HG03039 (cell line): Measurements from ENCODE around the gene ING5.

Experiments
- ATAC-seq: cut with Tn5 transposase; IDR thresholded peaks from one replicate; pipeline ENCODE4 v1.9.1; 2021; ENCODE audit warnings: mild to moderate bottlenecking, moderate library complexity; ENCODE audit not compliant: unreplicated experiment

ING5 gene

DNA sequence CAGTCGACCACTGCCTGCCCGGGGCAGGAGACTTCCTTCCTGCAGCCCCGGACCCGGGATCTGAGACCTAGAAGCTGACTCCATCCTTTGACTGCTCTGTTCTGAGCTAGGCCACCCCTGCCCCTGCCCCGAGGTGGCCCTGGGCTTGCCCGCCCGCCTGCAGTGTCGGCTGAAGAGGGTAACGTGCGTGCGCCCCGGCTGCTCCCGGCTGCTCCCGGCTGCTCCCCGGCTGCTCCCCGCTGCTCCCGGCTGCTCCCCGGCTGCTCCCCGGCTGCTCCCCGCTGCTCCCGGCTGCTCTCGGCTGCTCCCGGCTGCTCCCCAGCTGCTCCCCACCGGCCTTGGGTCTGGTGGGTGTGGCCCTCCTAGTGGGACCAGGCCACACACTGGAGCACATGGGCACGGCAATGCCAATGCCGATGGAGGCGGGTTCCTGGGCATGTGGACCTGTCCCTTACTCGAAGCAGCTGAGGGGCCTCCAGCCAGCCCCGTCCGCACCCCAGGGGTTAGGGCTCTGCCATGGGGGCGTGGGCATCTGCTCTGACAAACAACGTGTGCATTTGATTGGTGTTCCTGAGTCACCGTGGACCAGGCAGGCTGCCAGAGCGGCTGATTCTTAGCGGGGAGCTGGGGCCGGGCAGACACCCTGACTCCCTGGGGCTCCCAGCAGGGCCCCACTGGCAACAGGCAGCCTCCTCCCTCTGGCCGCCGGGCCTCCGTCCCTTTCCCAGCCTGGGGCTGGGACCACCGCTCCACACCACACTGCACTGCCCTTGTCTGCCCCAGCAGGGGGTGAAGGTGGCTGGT is 72.8 kb downstream of the ING5 start:
- ATAC-seq, result no peak

DNA sequence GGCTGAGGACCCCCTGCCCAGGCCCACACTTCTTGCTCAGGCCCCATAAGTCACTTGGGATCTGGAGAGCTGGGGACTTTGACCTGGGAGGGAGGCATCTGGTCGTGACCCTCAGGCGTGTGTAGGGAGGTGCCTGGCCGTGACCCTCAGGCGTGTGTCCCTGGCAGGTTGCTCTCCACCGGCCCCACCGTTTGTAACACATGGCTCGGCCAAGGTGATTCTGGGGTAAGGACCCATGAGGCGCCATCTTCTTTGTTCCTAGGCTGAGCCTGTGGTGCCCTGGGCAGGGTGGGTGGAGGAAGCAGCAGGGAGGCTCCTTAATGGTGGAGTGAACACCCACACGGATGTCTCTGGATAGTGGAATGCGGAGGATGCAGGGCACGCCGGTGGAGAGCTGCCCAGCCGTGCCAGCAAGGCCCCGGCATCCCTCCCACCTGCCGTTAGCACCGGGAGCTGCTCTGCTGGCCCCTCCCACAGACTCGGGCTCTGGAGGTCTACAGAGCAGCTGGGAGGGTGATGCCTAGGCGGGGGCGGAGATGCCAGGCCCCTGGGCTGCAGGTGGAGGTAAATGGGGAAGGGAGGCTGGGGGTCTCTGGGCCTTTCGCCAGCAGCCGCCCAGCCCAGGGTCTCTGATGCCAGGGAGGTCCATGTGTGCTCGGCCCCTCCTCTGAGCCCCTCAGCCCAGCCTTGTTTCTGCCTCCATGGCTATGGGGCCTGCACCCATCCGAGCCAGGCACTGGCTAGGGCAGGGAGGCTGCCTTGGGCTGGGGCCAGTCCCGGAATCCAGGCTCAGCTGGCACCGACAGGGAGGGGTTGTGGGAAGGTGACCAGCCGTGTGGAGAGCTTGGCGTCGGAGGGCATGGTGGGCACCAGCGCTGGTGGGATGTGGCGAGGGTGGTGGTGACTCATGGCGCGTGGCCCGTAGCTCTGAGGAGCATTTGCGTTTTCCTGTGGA is 73.7 kb downstream of the ING5 start:
- ATAC-seq, result no peak

DNA sequence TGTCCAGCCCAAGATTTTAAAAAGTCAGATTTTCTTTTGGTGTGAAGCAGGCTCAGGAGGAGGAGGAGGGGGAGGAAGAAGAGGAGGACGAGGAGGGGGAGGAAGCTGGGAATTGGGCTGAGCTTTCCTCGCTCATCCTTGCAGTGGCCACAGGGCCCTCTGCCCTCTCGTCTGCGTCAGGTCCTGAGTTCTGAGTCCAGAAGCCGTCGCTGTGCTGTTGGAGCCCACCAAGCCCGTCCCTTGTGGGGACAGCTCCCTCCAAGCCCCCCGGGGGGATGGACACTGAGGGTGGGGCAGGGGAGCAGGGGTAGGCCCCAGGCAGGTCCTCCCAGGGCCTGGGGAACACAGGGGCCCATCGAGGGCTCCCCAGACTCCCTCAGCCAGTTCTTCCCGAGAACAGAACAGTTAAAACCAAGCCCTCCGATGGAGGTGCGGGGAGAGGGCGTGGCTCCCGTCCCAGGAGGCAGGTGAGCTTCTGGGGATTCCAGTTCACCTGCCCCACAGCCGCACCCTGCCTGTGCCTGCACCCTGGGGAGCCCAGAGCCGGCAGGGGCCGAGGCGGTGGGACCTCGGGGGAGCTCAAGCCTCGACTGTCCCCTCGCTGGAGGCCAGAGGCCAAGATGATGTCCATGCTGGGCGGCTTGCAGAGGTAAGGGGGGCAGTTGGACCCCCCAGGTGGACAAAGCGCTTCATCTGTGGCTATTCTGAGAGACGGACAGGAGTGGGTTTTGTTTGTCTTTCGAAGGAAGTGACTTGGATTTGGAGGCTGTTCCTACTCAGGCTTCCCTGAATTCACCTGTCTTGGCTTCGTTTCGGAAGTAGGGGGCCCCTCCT is 74.7 kb downstream of the ING5 start, which contains the start of gene GAL3ST2:
Gene GAL3ST2, plus strand, starts transcription at position 487 of the 834 bp plus-strand sequence. Its CDS starts 134 bp downstream, at position 621.
- ATAC-seq, result no peak

DNA sequence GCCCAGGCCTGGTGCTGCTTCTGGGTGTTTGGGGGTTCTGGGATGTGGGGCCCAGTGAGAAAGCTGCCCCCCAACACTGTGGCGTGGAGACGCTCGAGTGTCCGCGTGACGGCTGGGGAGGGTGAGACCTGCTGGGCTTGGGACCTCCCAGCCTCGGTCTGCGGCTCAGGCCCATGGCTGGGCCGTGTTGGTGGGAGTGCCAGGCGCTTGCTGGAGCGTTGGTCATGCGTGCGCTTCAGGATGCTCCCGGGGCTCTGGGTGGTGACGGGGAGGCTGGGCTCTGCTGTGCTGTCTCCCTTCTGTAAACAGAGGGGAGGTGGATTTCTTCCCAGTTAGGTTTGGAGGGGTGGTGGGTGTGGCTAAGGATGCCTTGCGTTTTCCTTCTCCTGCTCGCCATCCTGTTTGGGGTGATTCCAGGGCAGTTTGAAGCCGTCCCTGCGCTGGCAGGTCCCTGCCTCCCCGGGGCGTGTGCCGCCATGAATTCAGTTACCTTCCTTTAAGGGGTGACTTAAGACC is 75.4 kb downstream of the ING5 start:
- no peak for ATAC-seq

DNA sequence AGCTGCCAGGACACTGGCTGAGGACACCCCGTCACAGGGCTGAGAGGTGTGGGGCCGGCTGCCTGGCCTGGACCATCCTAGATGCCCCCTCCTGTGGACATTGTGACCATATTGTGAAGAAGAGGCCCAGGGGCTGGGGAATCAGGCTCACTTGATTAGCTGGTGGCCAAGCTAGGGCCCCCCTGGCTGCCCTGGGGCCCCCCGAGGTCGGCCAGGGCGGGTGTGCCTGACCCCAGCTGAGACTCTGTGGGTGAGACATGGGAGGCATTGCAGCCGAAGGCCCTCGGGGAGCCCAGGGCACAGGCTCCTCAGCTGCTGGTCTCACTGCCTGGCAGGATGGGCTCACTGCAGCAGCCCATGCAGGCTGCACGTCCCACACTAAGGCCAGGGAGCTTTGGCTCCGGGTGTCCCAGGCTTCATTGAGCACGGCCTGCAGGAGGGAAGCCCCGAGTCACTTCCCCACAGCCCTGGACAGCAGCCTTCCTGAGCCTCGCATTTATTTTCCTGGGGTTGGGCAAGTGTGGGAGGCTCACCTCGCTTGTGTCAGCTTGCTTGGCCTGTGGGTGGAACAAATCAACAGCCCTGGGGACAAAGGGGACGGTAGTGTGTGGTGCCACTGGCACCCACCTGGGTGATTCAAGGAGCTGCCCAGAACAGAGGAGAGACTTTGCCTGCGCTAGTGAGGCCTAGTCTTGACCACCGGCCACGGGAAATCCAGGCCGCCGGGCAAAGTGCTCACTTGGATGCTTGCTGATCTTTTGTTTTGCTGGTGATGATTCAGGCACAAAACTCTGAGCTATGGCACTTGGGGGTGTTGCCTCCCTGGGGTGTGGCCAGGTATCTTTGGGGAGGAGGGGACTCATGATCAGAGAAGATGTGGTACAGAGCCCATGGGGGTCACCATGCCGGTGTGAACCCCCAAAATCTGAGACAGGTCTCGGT is 76.1 kb downstream of the ING5 start:
- no peak for ATAC-seq
